Endothelial cell of hepatic sinusoid (primary cell): ENCODE data around the gene CYP1A2.
"Not testable (repeated sequence)": the region's sequence is repeated elsewhere in the genome, so short reads cannot be mapped to it uniquely, and the experiment has no call there.

ENCODE experiments used
- in situ Hi-C: cut with HindIII; loops from 2 replicates; pipeline ENCODE4 v1.10.0; 2017; ENCODE audit warnings: low sequenced_read_pairs

The CYP1A2 gene

GRCh38 chr15:74748322-74748946 is at the start of gene CYP1A2:
Gene CYP1A2, plus strand, starts transcription at chr15:74748845. Its CDS starts 894 bp downstream, at chr15:74749739.
- in situ Hi-C loops: no loop called here

GRCh38 chr15:74709011-74709410 is 39.6 kb upstream of the CYP1A2 start:
- in situ Hi-C loops: no loop called here

GRCh38 chr15:74709892-74710291 is 38.8 kb upstream of the CYP1A2 start:
- in situ Hi-C loops: no loop called here

GRCh38 chr15:74710319-74711094 is 38.1 kb upstream of the CYP1A2 start:
- in situ Hi-C loops: no loop called here

- in situ Hi-C loops: no loop called here
Observed at GRCh38 chr15:74712311-74712710, 36.3 kb upstream of the CYP1A2 start.

GRCh38 chr15:74716651-74717050 is 32.0 kb upstream of the CYP1A2 start:
- in situ Hi-C loops: no loop called here

GRCh38 chr15:74722591-74722990 is 26.1 kb upstream of the CYP1A2 start:
- in situ Hi-C loops: no loop called here

- in situ Hi-C loops: no loop called here
Observed at GRCh38 chr15:74723187-74723586, 25.5 kb upstream of the CYP1A2 start.

GRCh38 chr15:74723754-74724334 is 24.8 kb upstream of the CYP1A2 start:
- in situ Hi-C loops: no loop called here

- in situ Hi-C loops: no loop called here
Observed at GRCh38 chr15:74724570-74725224, 23.9 kb upstream of the CYP1A2 start.

GRCh38 chr15:74725225-74725774 is 23.3 kb upstream of the CYP1A2 start, which contains the start of gene CYP1A1:
Gene CYP1A1, minus strand, starts transcription at chr15:74725528. Its CDS starts 2,431 bp downstream, at chr15:74723097.
- in situ Hi-C loops: no loop called here

- in situ Hi-C loops: no loop called here
Observed at GRCh38 chr15:74725845-74726773, 22.5 kb upstream of the CYP1A2 start.

- in situ Hi-C loops: no loop called here
Observed at GRCh38 chr15:74726774-74727164, 21.9 kb upstream of the CYP1A2 start.

- in situ Hi-C loops: no loop called here
Observed at GRCh38 chr15:74727727-74728126, 20.9 kb upstream of the CYP1A2 start.

- in situ Hi-C loops: not testable (repeated sequence)
Observed at GRCh38 chr15:74728699-74729098, 19.9 kb upstream of the CYP1A2 start.

GRCh38 chr15:74729372-74729771 is 19.3 kb upstream of the CYP1A2 start:
- in situ Hi-C loops: not testable (repeated sequence)

GRCh38 chr15:74730619-74731316 is 17.9 kb upstream of the CYP1A2 start:
- in situ Hi-C loops: no loop called here

GRCh38 chr15:74732846-74733245 is 15.8 kb upstream of the CYP1A2 start:
- in situ Hi-C loops: no loop called here

- in situ Hi-C loops: no loop called here
Observed at GRCh38 chr15:74733269-74733668, 15.4 kb upstream of the CYP1A2 start.
